Panc1 (cell line): ENCODE results near the gene RPS14. TPM values are rescaled to one million over a fixed set of nuclear protein-coding genes. Genes with fewer than 3 reads are reported as not detected.

ENCODE experiments used
- ATAC-seq: fragments of 200-7000 bp; cut with Tn5 transposase; 2 replicates; pipeline ENCODE4 v1.9.1; 2020; ENCODE audit warnings: mild to moderate bottlenecking, moderate library complexity
- BruUV-seq: library from RNA; stranded (reverse); fragments of 400-500 nt; replicated peaks from 2 replicates; lab custom pipeline; 2021; lab: Mats Ljungman, UMichigan
- CTCF ChIA-PET: fragments of 300-600 bp; sonication (Branson Sonifier 250); formaldehyde crosslinking; loops from one replicate; lab custom pipeline; 2022; ENCODE audit warnings: antibody characterized with exemption; lab: Charles Lee
- POLR2A ChIA-PET: fragments of 300-600 bp; sonication (Branson Sonifier 250); formaldehyde crosslinking; loops from one replicate; lab custom pipeline; 2022; ENCODE audit warnings: antibody characterized with exemption; lab: Charles Lee
- DNase-seq: peaks from one replicate; pipeline ENCODE4 v3.0.0-alpha.2; 2010; ENCODE audit warnings: low read depth, low spot score
- H3K27ac ChIP-seq: 2 replicates; pipeline ENCODE4 v1.5.1; 2011; ENCODE audit warnings: mild to moderate bottlenecking, low read length, inconsistent platforms
- H3K27me3 ChIP-seq: fragments of 200-500 bp; sonication (Bioruptor generic); 2 replicates; pipeline ENCODE4 v1.6.0; 2014; ENCODE audit warnings: low read length, inconsistent platforms; ENCODE audit not compliant: control insufficient read depth, insufficient read depth
- H3K36me3 ChIP-seq: fragments of 200-500 bp; sonication (Bioruptor generic); 2 replicates; pipeline ENCODE4 v1.5.1; 2014; ENCODE audit warnings: inconsistent platforms, mild to moderate bottlenecking, low read length, moderate library complexity; ENCODE audit not compliant: control insufficient read depth, insufficient read depth
- H3K4me1 ChIP-seq: 2 replicates; pipeline ENCODE4 v1.5.1; 2011; ENCODE audit warnings: inconsistent platforms, mild to moderate bottlenecking, low read length, moderate library complexity; ENCODE audit not compliant: control insufficient read depth, insufficient read depth
- H3K4me3 ChIP-seq, 2 experiments: 2 replicates each; pipeline ENCODE4 v1.5.1; 2011 to 2012; ENCODE audit warnings: low read depth in 2 of 2, low read length in 2 of 2, mild to moderate bottlenecking in 2 of 2, inconsistent platforms in 1 of 2, moderate library complexity in 1 of 2
- H3K9me3 ChIP-seq: fragments of 200-500 bp; sonication (Bioruptor generic); 2 replicates; pipeline ENCODE4 v1.5.1; 2014; ENCODE audit warnings: low read depth, mild to moderate bottlenecking, inconsistent platforms, low read length, moderate library complexity; ENCODE audit not compliant: control insufficient read depth, insufficient read depth
- POLR2AphosphoS5 ChIP-seq: IDR thresholded peaks from 2 replicates; pipeline ENCODE4 v1.6.1; 2012; ENCODE audit warnings: mild to moderate bottlenecking, low read depth, low read length, moderate library complexity
- SIN3A ChIP-seq: IDR thresholded peaks from 2 replicates; pipeline ENCODE4 v1.6.1; 2012; ENCODE audit warnings: low read depth, mild to moderate bottlenecking, low read length, moderate library complexity, borderline replicate concordance; ENCODE audit not compliant: insufficient read depth
- TCF7L2 ChIP-seq: IDR thresholded peaks from 2 replicates; pipeline ENCODE4 v1.6.1; 2011; ENCODE audit warnings: mild to moderate bottlenecking, low read depth, low read length, inconsistent platforms
- in situ Hi-C: cut with HindIII; loops from 2 replicates; pipeline ENCODE4 v1.10.0; 2016; ENCODE audit warnings: low sequenced_read_pairs, low pct_unique_long_range_greater_than_20kb
- intact Hi-C: fragments of 100-400 bp; cut with micrococcal nuclease; formaldehyde crosslinking; loops from one replicate; pipeline ENCODE4 v1.10.0; 2022; ENCODE audit not compliant: unreplicated experiment
- total RNA-seq: library from RNA; stranded (reverse); gene quantifications from one replicate; pipeline ENCODE4 v1.2.1, GENCODE V29; 2021; ENCODE audit not compliant: unreplicated experiment
- TF ChIP-seq, protein P1 (sequence below), 2 experiments: IDR thresholded peaks; 2 replicates each; pipeline ENCODE4 v1.6.1; 2011 to 2012; ENCODE audit warnings: low read depth in 2 of 2, control low read depth in 1 of 2, low read length in 1 of 2, mild to moderate bottlenecking in 1 of 2, moderate library complexity in 1 of 2; ENCODE audit not compliant: insufficient read depth in 1 of 2
- TF ChIP-seq, protein P2 (sequence below): fragments of 450-650 bp; IDR thresholded peaks from 2 replicates; pipeline ENCODE4 v1.5.1; 2017; ENCODE audit warnings: mild to moderate bottlenecking

RPS14 gene
- total RNA-seq, 1 experiment from 2014 or later, result 1,959 TPM

GRCh38 chr5:150398722-150399523 lies 50.6 kb downstream of the RPS14 start:
- Histone ChIP-seq H3K36me3 (peaks cover 7% of the 10 kb centered on the region; the same call in 1 of the 2 replicates), H3K27ac (no peak overlapping the region), H3K4me1 (no peaks in the 10 kb centered on the region), H3K4me3 (no peak overlapping the region), H3K27me3 (no peaks in the 10 kb centered on the region), H3K9me3 (no peaks in the 10 kb centered on the region)
- no peak for DNase-seq
- intact Hi-C loops (no loop called here), in situ Hi-C loops (no loop called here)
- CTCF ChIA-PET, result interaction anchor here (0.6 to 2.0 kb wide), 3 partner anchors 12 to 378 kb away, joined by 4 to 9 read pairs (median 6); no protein-coding TSS in a partner anchor
- BruUV-seq, result no TSS peak
- ATAC-seq, result peak; percentile 54
- POLR2A ChIA-PET, result no interaction called here
- TF ChIP-seq TCF7L2 (no peak), SIN3A (no peak), POLR2AphosphoS5 (no peak)
- TF ChIP-seq, protein P1, sequence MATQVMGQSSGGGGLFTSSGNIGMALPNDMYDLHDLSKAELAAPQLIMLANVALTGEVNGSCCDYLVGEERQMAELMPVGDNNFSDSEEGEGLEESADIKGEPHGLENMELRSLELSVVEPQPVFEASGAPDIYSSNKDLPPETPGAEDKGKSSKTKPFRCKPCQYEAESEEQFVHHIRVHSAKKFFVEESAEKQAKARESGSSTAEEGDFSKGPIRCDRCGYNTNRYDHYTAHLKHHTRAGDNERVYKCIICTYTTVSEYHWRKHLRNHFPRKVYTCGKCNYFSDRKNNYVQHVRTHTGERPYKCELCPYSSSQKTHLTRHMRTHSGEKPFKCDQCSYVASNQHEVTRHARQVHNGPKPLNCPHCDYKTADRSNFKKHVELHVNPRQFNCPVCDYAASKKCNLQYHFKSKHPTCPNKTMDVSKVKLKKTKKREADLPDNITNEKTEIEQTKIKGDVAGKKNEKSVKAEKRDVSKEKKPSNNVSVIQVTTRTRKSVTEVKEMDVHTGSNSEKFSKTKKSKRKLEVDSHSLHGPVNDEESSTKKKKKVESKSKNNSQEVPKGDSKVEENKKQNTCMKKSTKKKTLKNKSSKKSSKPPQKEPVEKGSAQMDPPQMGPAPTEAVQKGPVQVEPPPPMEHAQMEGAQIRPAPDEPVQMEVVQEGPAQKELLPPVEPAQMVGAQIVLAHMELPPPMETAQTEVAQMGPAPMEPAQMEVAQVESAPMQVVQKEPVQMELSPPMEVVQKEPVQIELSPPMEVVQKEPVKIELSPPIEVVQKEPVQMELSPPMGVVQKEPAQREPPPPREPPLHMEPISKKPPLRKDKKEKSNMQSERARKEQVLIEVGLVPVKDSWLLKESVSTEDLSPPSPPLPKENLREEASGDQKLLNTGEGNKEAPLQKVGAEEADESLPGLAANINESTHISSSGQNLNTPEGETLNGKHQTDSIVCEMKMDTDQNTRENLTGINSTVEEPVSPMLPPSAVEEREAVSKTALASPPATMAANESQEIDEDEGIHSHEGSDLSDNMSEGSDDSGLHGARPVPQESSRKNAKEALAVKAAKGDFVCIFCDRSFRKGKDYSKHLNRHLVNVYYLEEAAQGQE (IDR thresholded peaks at IDR 0.05; ENCODE audit: insufficient read depth in 1 of 2, low read depth in 2 of 2, low read length in 1 of 2), result no peak
- TF ChIP-seq, protein P2, sequence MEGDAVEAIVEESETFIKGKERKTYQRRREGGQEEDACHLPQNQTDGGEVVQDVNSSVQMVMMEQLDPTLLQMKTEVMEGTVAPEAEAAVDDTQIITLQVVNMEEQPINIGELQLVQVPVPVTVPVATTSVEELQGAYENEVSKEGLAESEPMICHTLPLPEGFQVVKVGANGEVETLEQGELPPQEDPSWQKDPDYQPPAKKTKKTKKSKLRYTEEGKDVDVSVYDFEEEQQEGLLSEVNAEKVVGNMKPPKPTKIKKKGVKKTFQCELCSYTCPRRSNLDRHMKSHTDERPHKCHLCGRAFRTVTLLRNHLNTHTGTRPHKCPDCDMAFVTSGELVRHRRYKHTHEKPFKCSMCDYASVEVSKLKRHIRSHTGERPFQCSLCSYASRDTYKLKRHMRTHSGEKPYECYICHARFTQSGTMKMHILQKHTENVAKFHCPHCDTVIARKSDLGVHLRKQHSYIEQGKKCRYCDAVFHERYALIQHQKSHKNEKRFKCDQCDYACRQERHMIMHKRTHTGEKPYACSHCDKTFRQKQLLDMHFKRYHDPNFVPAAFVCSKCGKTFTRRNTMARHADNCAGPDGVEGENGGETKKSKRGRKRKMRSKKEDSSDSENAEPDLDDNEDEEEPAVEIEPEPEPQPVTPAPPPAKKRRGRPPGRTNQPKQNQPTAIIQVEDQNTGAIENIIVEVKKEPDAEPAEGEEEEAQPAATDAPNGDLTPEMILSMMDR, result no peak

- H3K27ac ChIP-seq, result no peak overlapping the region
- TF ChIP-seq SIN3A (no peak), TCF7L2 (no peak), POLR2AphosphoS5 (no peak)
- TF ChIP-seq, protein P1 (IDR thresholded peaks at IDR 0.05; ENCODE audit: insufficient read depth in 1 of 2, low read depth in 2 of 2, low read length in 1 of 2), result no peak
- TF ChIP-seq, protein P2, result no peak; the same call in 1 of the 2 replicates
- DNase-seq (no peak), ATAC-seq (no peak)
- H3K27me3 ChIP-seq, result no peaks in the 10 kb centered on the region
- POLR2A ChIA-PET, result interaction anchor here (0.6 kb wide), 1 partner anchor 18 kb away, joined by 3 read pairs; no protein-coding TSS in a partner anchor
- CTCF ChIA-PET, result interaction anchor here (1.6 to 2.0 kb wide), 2 partner anchors 13 to 38 kb away, joined by 4 to 9 read pairs; no protein-coding TSS in a partner anchor
- in situ Hi-C loops, result no loop called here
- intact Hi-C loops, result no loop called here
- BruUV-seq, result no TSS peak
- no peaks in the 10 kb centered on the region for H3K9me3 ChIP-seq
- H3K4me3 ChIP-seq, result no peak overlapping the region
- H3K36me3 ChIP-seq, result peaks cover 7% of the 10 kb centered on the region; the same call in 1 of the 2 replicates
- H3K4me1 ChIP-seq, result no peaks in the 10 kb centered on the region
Measured at GRCh38 chr5:150397782-150398721, 51.5 kb downstream of the RPS14 start.
